Measurements from ENCODE around the gene MLLT6.

MLLT6 gene

GRCh38 chr17:38750312-38751121, 45.4 kb downstream of the MLLT6 start:
- no peaks in the 10 kb centered on the region for H3K9me3 ChIP-seq (ENCODE audit: insufficient read depth, low read depth, low read length)
- H3K4me3 ChIP-seq (ENCODE audit: low read length), result peak overlapping the region; percentile 91
- peaks cover 15% of the 10 kb centered on the region; the same call in 1 of the 2 replicates for H3K36me3 ChIP-seq (ENCODE audit: insufficient read depth, low read depth, low read length)
- H3K27me3 ChIP-seq (ENCODE audit: insufficient read depth, low read length), result peaks cover 17% of the 10 kb centered on the region; the same call in 1 of the 2 replicates
- peak overlapping the region; percentile 84; the same call in 1 of the 2 replicates for H3K9ac ChIP-seq (ENCODE audit: low read depth, low read length)
- no peak overlapping the region for H3K27ac ChIP-seq (ENCODE audit: low read length)
- peaks cover 16% of the 10 kb centered on the region; the same call in 1 of the 2 replicates for H3K4me1 ChIP-seq (ENCODE audit: insufficient read depth, low read length)

GRCh38 chr17:38751144-38751807, 46.2 kb downstream of the MLLT6 start:
- no peak overlapping the region for H3K27ac ChIP-seq (ENCODE audit: low read length)
- H3K4me1 ChIP-seq (ENCODE audit: insufficient read depth, low read length), result peaks cover 9% of the 10 kb centered on the region; the same call in 1 of the 2 replicates

GRCh38 chr17:38751808-38752307, 46.8 kb downstream of the MLLT6 start:
- H3K9me3 ChIP-seq (ENCODE audit: insufficient read depth, low read depth, low read length), result no peaks in the 10 kb centered on the region
- H3K36me3 ChIP-seq (ENCODE audit: insufficient read depth, low read depth, low read length), result peaks cover 27% of the 10 kb centered on the region
- H3K27me3 ChIP-seq (ENCODE audit: insufficient read depth, low read length), result peaks cover 17% of the 10 kb centered on the region; the same call in 1 of the 2 replicates
- H3K27ac ChIP-seq (ENCODE audit: low read length), result peak overlapping the region; percentile 64
- peak overlapping the region; percentile 91 for H3K4me3 ChIP-seq (ENCODE audit: low read length)
- peak overlapping the region; percentile 95 for H3K9ac ChIP-seq (ENCODE audit: low read depth, low read length)
- peaks cover 3% of the 10 kb centered on the region; the same call in 1 of the 2 replicates for H3K4me1 ChIP-seq (ENCODE audit: insufficient read depth, low read length)

More at GRCh38 chr17:38751144-38751807, 46.2 kb downstream of the MLLT6 start:
- Histone ChIP-seq H3K9me3 (ENCODE audit: insufficient read depth, low read depth, low read length) (no peaks in the 10 kb centered on the region), H3K27me3 (ENCODE audit: insufficient read depth, low read length) (peaks cover 17% of the 10 kb centered on the region; the same call in 1 of the 2 replicates), H3K4me3 (ENCODE audit: low read length) (peak overlapping the region; percentile 91), H3K9ac (ENCODE audit: low read depth, low read length) (peak overlapping the region; percentile 48; the same call in 1 of the 2 replicates), H3K36me3 (ENCODE audit: insufficient read depth, low read depth, low read length) (peaks cover 22% of the 10 kb centered on the region)

GRCh38 chr17:38752308-38753070, 47.4 kb downstream of the MLLT6 start, which contains the start of gene PSMB3:
PSMB3 (plus strand) TSS chr17:38752741; CDS start chr17:38752827, 86 bp downstream.
- Histone ChIP-seq H3K4me3 (ENCODE audit: low read length) (peak within 1 kb of the TSS; percentile 91), H3K36me3 (ENCODE audit: insufficient read depth, low read depth, low read length) (peaks cover 31% of the 10 kb centered on the region), H3K27me3 (ENCODE audit: insufficient read depth, low read length) (peaks cover 17% of the 10 kb centered on the region; the same call in 1 of the 2 replicates), H3K27ac (ENCODE audit: low read length) (peak within 1 kb of the TSS; percentile 64), H3K9me3 (ENCODE audit: insufficient read depth, low read depth, low read length) (no peaks in the 10 kb centered on the region), H3K9ac (ENCODE audit: low read depth, low read length) (peak within 1 kb of the TSS; percentile 95), H3K4me1 (ENCODE audit: insufficient read depth, low read length) (0 out of 2 replicates have a peak, but pooled peaks cover 3% of the 10 kb centered on the region)

- H3K36me3 ChIP-seq (ENCODE audit: insufficient read depth, low read depth, low read length), result peaks cover 36% of the 10 kb centered on the region
- peak overlapping the region; percentile 91 for H3K4me3 ChIP-seq (ENCODE audit: low read length)
- H3K4me1 ChIP-seq (ENCODE audit: insufficient read depth, low read length), result 0 out of 2 replicates have a peak, but pooled peaks cover 3% of the 10 kb centered on the region
- H3K9me3 ChIP-seq (ENCODE audit: insufficient read depth, low read depth, low read length), result no peaks in the 10 kb centered on the region
- H3K27me3 ChIP-seq (ENCODE audit: insufficient read depth, low read length), result peaks cover 17% of the 10 kb centered on the region; the same call in 1 of the 2 replicates
- peak overlapping the region; percentile 81; the same call in 1 of the 2 replicates for H3K9ac ChIP-seq (ENCODE audit: low read depth, low read length)
- H3K27ac ChIP-seq (ENCODE audit: low read length), result peak overlapping the region; percentile 1
Observed at GRCh38 chr17:38753071-38753506, 48.0 kb downstream of the MLLT6 start.

- no peaks in the 10 kb centered on the region for H3K27me3 ChIP-seq (ENCODE audit: insufficient read depth, low read length)
- H3K9me3 ChIP-seq (ENCODE audit: insufficient read depth, low read depth, low read length), result no peaks in the 10 kb centered on the region
- H3K27ac ChIP-seq (ENCODE audit: low read length), result no peak overlapping the region
- peaks cover 81% of the 10 kb centered on the region for H3K36me3 ChIP-seq (ENCODE audit: insufficient read depth, low read depth, low read length)
- no peak overlapping the region for H3K9ac ChIP-seq (ENCODE audit: low read depth, low read length)
- no peak overlapping the region for H3K4me3 ChIP-seq (ENCODE audit: low read length)
- no peaks in the 10 kb centered on the region for H3K4me1 ChIP-seq (ENCODE audit: insufficient read depth, low read length)
Observed at GRCh38 chr17:38761612-38762011, 56.5 kb downstream of the MLLT6 start.

GRCh38 chr17:38762231-38762630, 57.2 kb downstream of the MLLT6 start:
- Histone ChIP-seq H3K27me3 (ENCODE audit: insufficient read depth, low read length) (no peaks in the 10 kb centered on the region), H3K9ac (ENCODE audit: low read depth, low read length) (no peak overlapping the region), H3K9me3 (ENCODE audit: insufficient read depth, low read depth, low read length) (no peaks in the 10 kb centered on the region), H3K27ac (ENCODE audit: low read length) (no peak overlapping the region), H3K4me3 (ENCODE audit: low read length) (no peak overlapping the region), H3K4me1 (ENCODE audit: insufficient read depth, low read length) (no peaks in the 10 kb centered on the region), H3K36me3 (ENCODE audit: insufficient read depth, low read depth, low read length) (peaks cover 82% of the 10 kb centered on the region)

GRCh38 chr17:38766341-38766740, 61.3 kb downstream of the MLLT6 start:
- no peak overlapping the region for H3K27ac ChIP-seq (ENCODE audit: low read length)
- H3K4me1 ChIP-seq (ENCODE audit: insufficient read depth, low read length), result no peaks in the 10 kb centered on the region
- H3K9me3 ChIP-seq (ENCODE audit: insufficient read depth, low read depth, low read length), result no peaks in the 10 kb centered on the region
- no peak overlapping the region for H3K4me3 ChIP-seq (ENCODE audit: low read length)
- no peak overlapping the region for H3K9ac ChIP-seq (ENCODE audit: low read depth, low read length)
- peaks cover 89% of the 10 kb centered on the region for H3K36me3 ChIP-seq (ENCODE audit: insufficient read depth, low read depth, low read length)
- no peaks in the 10 kb centered on the region for H3K27me3 ChIP-seq (ENCODE audit: insufficient read depth, low read length)

- H3K36me3 ChIP-seq (ENCODE audit: insufficient read depth, low read depth, low read length), result peaks cover 94% of the 10 kb centered on the region
- no peaks in the 10 kb centered on the region for H3K4me1 ChIP-seq (ENCODE audit: insufficient read depth, low read length)
- H3K27me3 ChIP-seq (ENCODE audit: insufficient read depth, low read length), result no peaks in the 10 kb centered on the region
- H3K9me3 ChIP-seq (ENCODE audit: insufficient read depth, low read depth, low read length), result no peaks in the 10 kb centered on the region
- no peak overlapping the region for H3K4me3 ChIP-seq (ENCODE audit: low read length)
- H3K9ac ChIP-seq (ENCODE audit: low read depth, low read length), result no peak overlapping the region; the same call in 1 of the 2 replicates
- no peak overlapping the region for H3K27ac ChIP-seq (ENCODE audit: low read length)
Observed at GRCh38 chr17:38768417-38768816, 63.3 kb downstream of the MLLT6 start.

GRCh38 chr17:38773258-38773657, 68.2 kb downstream of the MLLT6 start:
- H3K27ac ChIP-seq (ENCODE audit: low read length), result no peak overlapping the region
- H3K9me3 ChIP-seq (ENCODE audit: insufficient read depth, low read depth, low read length), result no peaks in the 10 kb centered on the region
- no peak overlapping the region for H3K4me3 ChIP-seq (ENCODE audit: low read length)
- no peaks in the 10 kb centered on the region for H3K4me1 ChIP-seq (ENCODE audit: insufficient read depth, low read length)
- H3K27me3 ChIP-seq (ENCODE audit: insufficient read depth, low read length), result no peaks in the 10 kb centered on the region
- no peak overlapping the region for H3K9ac ChIP-seq (ENCODE audit: low read depth, low read length)
- peaks cover 93% of the 10 kb centered on the region for H3K36me3 ChIP-seq (ENCODE audit: insufficient read depth, low read depth, low read length)
